Activated CD4-positive, alpha-beta T cell treated with anti-CD3 and anti-CD28 coated beads, Interleukin-2, Interleukin-4, amounts not matched to agents 100 ng/mL and 50 ng/mL, durations not matched to agents 16 hours and 8 hours (primary cell): Measurements from ENCODE around the gene OTOG.

ENCODE experiments used
- DNase-seq: peaks from one replicate; pipeline ENCODE4 v3.0.0-alpha.2; 2020; ENCODE audit warnings: low spot score

OTOG gene

GRCh38 chr11:17695454-17696441, 148.7 kb downstream of the OTOG start:
- DNase-seq: no peak

- no peak for DNase-seq
Measured at GRCh38 chr11:17696741-17697140, 149.7 kb downstream of the OTOG start.
